Measurements from ENCODE around the gene BSND.
A peak's percentile ranks its signal among the peaks of the same experiment; 100 is the strongest.

BSND gene

GRCh38 chr1:55049271-55049913 is 50.7 kb downstream of the BSND start:
- DNase-seq, result no peak

GRCh38 chr1:55049914-55050278 is 51.2 kb downstream of the BSND start:
- peak; percentile 97 for DNase-seq

GRCh38 chr1:55050283-55050682 is 51.5 kb downstream of the BSND start:
- DNase-seq, result peak; percentile 62

- no peak for DNase-seq
These were observed 52.4 kb downstream of the BSND start for GRCh38 chr1:55051169-55051568.

- no peak for DNase-seq
These were observed 52.9 kb downstream of the BSND start for GRCh38 chr1:55051621-55052020.

- DNase-seq, result no peak
These were observed 53.7 kb downstream of the BSND start for GRCh38 chr1:55052221-55053142.

- no peak for DNase-seq
These were observed 54.7 kb downstream of the BSND start for GRCh38 chr1:55053265-55053954.

GRCh38 chr1:55054396-55054795 is 55.7 kb downstream of the BSND start:
- DNase-seq, result no peak

- DNase-seq, result no peak
These were observed 56.5 kb downstream of the BSND start for GRCh38 chr1:55055084-55055882.

- no peak for DNase-seq
These were observed 57.4 kb downstream of the BSND start for GRCh38 chr1:55055951-55056631.

- DNase-seq, result no peak
These were observed 57.9 kb downstream of the BSND start for GRCh38 chr1:55056632-55056992.

- no peak for DNase-seq
These were observed 58.7 kb downstream of the BSND start for GRCh38 chr1:55057270-55057955.

- no peak for DNase-seq
These were observed 59.2 kb downstream of the BSND start for GRCh38 chr1:55057956-55058298.

- DNase-seq, result no peak
These were observed 60.8 kb downstream of the BSND start for GRCh38 chr1:55059302-55060132.

- no peak for DNase-seq
These were observed 61.6 kb downstream of the BSND start for GRCh38 chr1:55060133-55060999.

- no peak for DNase-seq
These were observed 62.4 kb downstream of the BSND start for GRCh38 chr1:55061000-55061705.
